A673 (cell line): ENCODE measurements around the gene MOCOS.

ENCODE experiments used
- EZH2 ChIP-seq: fragments of 200-600 bp; sonication (generic); IDR thresholded peaks from 2 replicates; pipeline ENCODE4 v1.6.1; 2017; ENCODE audit warnings: borderline replicate concordance, low read depth, mild to moderate bottlenecking, mixed read lengths, antibody characterized with exemption, low read length; ENCODE audit not compliant: poor library complexity, severe bottlenecking
- TF ChIP-seq, protein P1 (sequence below): fragments of 300-800, 200-600 bp; sonication (generic); conservative IDR thresholded peaks from 2 replicates; pipeline ENCODE4 v1.5.1; 2017; ENCODE audit warnings: low read depth, mild to moderate bottlenecking, antibody characterized with exemption, low read length, moderate library complexity, mixed read lengths

DNA sequence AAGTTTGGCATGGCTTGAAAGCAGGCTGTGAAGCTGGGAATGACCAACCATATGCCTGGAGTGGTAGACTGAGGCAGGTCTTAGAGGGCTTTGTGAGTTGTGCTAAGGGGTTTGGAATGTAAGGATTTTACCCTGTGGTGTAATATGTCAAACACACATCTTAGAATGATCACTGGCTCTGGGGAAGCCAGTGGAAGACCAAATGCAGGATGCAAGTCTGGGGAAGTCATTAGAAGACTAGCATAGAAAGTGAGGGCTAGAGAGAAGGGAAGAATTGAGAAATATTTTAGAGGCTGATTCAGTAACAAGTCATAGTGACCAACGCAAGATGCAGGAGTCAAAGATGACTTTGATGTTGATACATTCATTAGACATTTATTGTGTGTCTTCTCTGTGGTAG, 106.7 kb downstream of the MOCOS start:
- TF ChIP-seq EZH2: no peak
- TF ChIP-seq, protein P1, sequence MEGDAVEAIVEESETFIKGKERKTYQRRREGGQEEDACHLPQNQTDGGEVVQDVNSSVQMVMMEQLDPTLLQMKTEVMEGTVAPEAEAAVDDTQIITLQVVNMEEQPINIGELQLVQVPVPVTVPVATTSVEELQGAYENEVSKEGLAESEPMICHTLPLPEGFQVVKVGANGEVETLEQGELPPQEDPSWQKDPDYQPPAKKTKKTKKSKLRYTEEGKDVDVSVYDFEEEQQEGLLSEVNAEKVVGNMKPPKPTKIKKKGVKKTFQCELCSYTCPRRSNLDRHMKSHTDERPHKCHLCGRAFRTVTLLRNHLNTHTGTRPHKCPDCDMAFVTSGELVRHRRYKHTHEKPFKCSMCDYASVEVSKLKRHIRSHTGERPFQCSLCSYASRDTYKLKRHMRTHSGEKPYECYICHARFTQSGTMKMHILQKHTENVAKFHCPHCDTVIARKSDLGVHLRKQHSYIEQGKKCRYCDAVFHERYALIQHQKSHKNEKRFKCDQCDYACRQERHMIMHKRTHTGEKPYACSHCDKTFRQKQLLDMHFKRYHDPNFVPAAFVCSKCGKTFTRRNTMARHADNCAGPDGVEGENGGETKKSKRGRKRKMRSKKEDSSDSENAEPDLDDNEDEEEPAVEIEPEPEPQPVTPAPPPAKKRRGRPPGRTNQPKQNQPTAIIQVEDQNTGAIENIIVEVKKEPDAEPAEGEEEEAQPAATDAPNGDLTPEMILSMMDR: no peak
